ENCODE measurements around the gene TTC27.
"Not testable (repeated sequence)": the region's sequence is repeated elsewhere in the genome, so short reads cannot be mapped to it uniquely, and the experiment has no call there.

TTC27 gene

DNA sequence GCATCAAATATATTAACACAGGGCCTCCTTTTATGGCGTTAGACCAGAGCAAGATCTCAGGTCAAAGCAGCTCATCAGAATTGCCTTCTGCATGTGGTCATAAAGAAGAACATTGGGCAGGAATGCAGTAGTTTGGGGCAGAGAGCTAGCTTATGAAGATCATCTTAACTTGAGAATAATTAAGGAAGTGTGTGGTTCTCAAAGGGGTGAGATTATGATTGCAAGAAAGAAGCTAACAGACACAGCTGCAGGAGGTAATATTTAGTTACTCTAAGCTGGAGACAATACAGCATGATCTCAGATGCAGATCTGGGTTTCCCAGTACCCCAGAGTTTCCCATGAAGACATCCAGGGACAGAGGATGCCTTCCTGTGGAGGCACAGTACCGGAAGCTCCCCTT, 91.6 kb downstream of the TTC27 start:
- Histone ChIP-seq H3K27ac (ENCODE audit: low read depth, low read length) (no peak overlapping the region), H3K27me3 (ENCODE audit: insufficient read depth, low read length) (no peaks in the 10 kb centered on the region), H3K36me3 (ENCODE audit: insufficient read depth, low read length) (no peaks in the 10 kb centered on the region), H3K9me3 (ENCODE audit: insufficient read depth, low read depth, low read length) (no peaks in the 10 kb centered on the region), H3K4me3 (ENCODE audit: low read length) (no peak overlapping the region), H3K9ac (ENCODE audit: low read depth, low read length) (no peak overlapping the region), H3K4me1 (ENCODE audit: insufficient read depth, low read length) (no peaks in the 10 kb centered on the region)
- WGBS = 100% methylated on average over 2 of the region's 2 CpGs

DNA sequence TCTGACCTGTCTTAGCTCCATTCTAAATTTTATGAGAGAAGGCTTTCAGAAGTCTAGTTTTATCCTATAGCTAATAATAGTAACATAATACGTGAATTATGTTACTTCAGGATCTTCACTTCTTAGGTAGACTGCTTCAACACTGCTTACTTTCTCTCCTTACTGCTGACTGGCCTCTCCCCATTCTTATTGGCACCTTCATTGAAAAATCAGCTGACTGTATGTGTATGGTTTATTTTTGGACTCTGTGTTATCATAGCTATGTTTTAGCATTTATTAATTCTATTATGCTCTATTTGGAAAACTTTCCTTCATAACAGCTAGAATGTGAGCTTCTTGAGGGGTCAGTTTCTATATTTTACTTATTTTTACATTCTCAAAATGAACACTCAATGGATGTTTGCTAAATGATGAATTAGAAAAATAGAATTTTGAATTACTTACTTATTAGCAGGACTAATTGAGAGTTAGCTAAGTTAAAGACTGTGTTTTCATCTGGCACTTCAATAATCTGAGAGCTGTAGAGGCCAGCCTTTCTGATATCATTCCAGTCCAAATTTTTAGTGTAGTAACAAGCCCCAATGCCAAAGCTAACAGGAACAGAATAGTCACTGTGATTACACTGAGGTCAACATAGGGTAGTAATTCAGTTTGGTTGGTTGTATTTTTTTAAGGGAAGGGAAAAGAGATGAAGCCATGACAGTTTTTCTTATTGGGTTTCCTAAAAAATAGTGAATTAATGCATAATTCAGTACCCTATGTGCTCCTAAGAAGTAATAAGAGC, 92.3 kb downstream of the TTC27 start:
- 100% methylated on average over 1 of the region's 1 CpG for WGBS
- H3K27ac ChIP-seq (ENCODE audit: low read depth, low read length) = no peak overlapping the region
- H3K27me3 ChIP-seq (ENCODE audit: insufficient read depth, low read length) = no peaks in the 10 kb centered on the region
- H3K4me1 ChIP-seq (ENCODE audit: insufficient read depth, low read length) = no peaks in the 10 kb centered on the region
- H3K4me3 ChIP-seq (ENCODE audit: low read length) = no peak overlapping the region
- H3K9me3 ChIP-seq (ENCODE audit: insufficient read depth, low read depth, low read length) = no peaks in the 10 kb centered on the region
- no peak overlapping the region for H3K9ac ChIP-seq (ENCODE audit: low read depth, low read length)
- H3K36me3 ChIP-seq (ENCODE audit: insufficient read depth, low read length) = no peaks in the 10 kb centered on the region

GRCh38 chr2:32720771-32721170, 92.9 kb downstream of the TTC27 start:
- Histone ChIP-seq H3K27ac (ENCODE audit: low read depth, low read length) (no peak overlapping the region), H3K9ac (ENCODE audit: low read depth, low read length) (no peak overlapping the region), H3K4me3 (ENCODE audit: low read length) (no peak overlapping the region), H3K9me3 (ENCODE audit: insufficient read depth, low read depth, low read length) (no peaks in the 10 kb centered on the region), H3K27me3 (ENCODE audit: insufficient read depth, low read length) (no peaks in the 10 kb centered on the region), H3K4me1 (ENCODE audit: insufficient read depth, low read length) (no peaks in the 10 kb centered on the region), H3K36me3 (ENCODE audit: insufficient read depth, low read length) (peaks cover 3% of the 10 kb centered on the region; the same call in 1 of the 2 replicates)
- 97% methylated on average over 4 of the region's 4 CpGs for WGBS

DNA sequence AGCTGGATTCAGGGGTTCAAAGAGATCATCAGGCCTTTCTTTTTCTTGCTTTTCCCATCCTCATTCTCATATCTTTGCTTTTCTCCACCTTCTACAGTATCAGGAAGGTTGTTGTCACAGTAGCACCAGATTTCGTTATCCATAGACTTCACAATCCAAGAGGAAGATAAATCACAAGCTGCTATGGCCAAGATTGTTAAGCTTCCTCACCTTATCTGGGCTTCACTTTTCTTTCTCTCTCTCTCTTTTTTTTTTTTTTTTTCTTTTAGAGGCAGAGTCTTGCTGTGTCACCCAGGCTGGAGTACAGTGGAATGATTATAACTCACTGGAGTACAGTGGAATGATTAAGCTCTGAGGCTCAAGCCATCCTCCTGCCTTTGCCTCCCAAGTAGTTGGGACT, 93.5 kb downstream of the TTC27 start:
- Histone ChIP-seq H3K36me3 (ENCODE audit: insufficient read depth, low read length) (peaks cover 3% of the 10 kb centered on the region; the same call in 1 of the 2 replicates), H3K9me3 (ENCODE audit: insufficient read depth, low read depth, low read length) (no peaks in the 10 kb centered on the region), H3K4me3 (ENCODE audit: low read length) (no peak overlapping the region), H3K4me1 (ENCODE audit: insufficient read depth, low read length) (no peaks in the 10 kb centered on the region), H3K27me3 (ENCODE audit: insufficient read depth, low read length) (no peaks in the 10 kb centered on the region), H3K27ac (ENCODE audit: low read depth, low read length) (no peak overlapping the region), H3K9ac (ENCODE audit: low read depth, low read length) (no peak overlapping the region)
- WGBS = 90% methylated on average over 1 of the region's 1 CpG

DNA sequence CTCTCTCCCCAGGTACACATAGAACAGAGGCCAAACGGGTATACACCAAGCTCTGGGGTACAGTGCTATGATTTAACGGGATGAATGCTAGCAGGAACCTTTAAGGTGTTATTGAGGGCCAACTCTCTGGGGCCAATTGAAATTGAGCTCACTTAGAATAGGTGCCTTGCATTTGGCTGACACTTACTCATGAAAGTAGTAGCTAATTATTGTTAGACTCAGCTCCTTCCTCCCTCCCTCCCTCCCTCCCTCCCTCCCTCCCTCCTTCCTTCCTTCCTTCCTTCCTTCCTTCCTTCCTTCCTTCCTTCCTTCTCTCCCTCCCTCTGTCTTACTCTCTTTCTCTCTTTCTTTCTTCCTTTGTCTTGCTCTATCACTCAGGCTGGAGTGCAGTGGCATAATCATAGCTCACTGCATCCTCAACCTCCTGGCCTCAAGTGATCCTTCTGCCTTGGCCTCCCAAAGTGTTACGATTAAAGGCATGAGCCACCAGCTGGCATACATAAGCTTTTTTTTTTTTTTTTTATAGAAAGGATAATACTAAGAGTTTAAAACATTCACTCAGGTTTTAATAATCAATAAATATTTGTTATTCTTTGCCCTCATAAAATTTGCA, 95.7 kb downstream of the TTC27 start:
- Histone ChIP-seq H3K4me3 (ENCODE audit: low read length) (no peak overlapping the region), H3K36me3 (ENCODE audit: insufficient read depth, low read length) (peaks cover 3% of the 10 kb centered on the region; the same call in 1 of the 2 replicates), H3K27me3 (ENCODE audit: insufficient read depth, low read length) (no peaks in the 10 kb centered on the region), H3K9ac (ENCODE audit: low read depth, low read length) (no peak overlapping the region), H3K4me1 (ENCODE audit: insufficient read depth, low read length) (no peaks in the 10 kb centered on the region), H3K27ac (ENCODE audit: low read depth, low read length) (no peak overlapping the region), H3K9me3 (ENCODE audit: insufficient read depth, low read depth, low read length) (no peaks in the 10 kb centered on the region)
- 95% methylated on average over 3 of the region's 3 CpGs for WGBS

DNA sequence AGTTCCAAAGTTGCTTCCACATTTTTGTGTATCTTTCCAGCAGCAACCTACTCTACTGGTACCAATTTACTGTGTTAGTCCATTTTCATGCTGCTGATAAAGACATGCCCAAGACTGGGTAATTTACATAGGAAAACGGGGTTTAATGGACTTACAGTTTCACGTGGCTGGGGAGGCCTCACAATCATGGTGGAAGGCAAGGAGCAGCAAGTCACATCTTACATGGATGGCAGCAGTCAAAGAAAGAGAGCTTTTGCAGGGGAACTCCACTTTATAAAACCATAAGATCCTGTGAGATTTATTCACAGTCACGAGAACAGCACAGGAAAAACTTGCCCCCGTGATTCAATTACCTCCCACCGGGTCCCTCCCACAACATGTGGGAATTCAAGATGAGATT, 98.8 kb downstream of the TTC27 start:
- not testable (repeated sequence) for H3K9me3 ChIP-seq (ENCODE audit: insufficient read depth, low read depth, low read length); H3K27me3 ChIP-seq (ENCODE audit: insufficient read depth, low read length); H3K4me3 ChIP-seq (ENCODE audit: low read length); H3K36me3 ChIP-seq (ENCODE audit: insufficient read depth, low read length); H3K27ac ChIP-seq (ENCODE audit: low read depth, low read length); H3K9ac ChIP-seq (ENCODE audit: low read depth, low read length)
- peaks cover 13% of the 10 kb centered on the region for H3K4me1 ChIP-seq (ENCODE audit: insufficient read depth, low read length)
- WGBS = 93% methylated on average over 2 of the region's 5 CpGs

DNA sequence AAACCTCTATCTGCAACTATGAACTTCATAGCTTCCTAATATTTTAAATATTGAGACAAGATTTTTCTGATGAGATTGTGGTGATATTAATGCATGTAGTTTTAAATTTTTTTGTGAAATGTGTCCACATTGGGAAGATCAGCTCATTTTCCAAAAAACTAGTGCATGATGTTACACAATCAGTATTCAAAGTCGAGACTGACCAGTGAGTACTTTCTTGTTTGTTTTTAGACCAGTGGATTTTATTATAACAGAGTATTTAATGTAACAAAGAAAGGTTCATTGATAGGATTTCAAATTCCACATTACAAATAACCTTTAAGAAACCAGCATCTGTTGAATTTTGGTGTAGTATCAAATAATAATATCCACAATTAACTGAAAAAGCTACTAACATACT, 99.3 kb downstream of the TTC27 start:
- peaks cover 17% of the 10 kb centered on the region for H3K4me1 ChIP-seq (ENCODE audit: insufficient read depth, low read length)
- no peak overlapping the region for H3K9ac ChIP-seq (ENCODE audit: low read depth, low read length)
- H3K4me3 ChIP-seq (ENCODE audit: low read length) = no peak overlapping the region
- 100% methylated on average over 1 of the region's 1 CpG for WGBS
- H3K9me3 ChIP-seq (ENCODE audit: insufficient read depth, low read depth, low read length) = no peaks in the 10 kb centered on the region
- H3K27me3 ChIP-seq (ENCODE audit: insufficient read depth, low read length) = no peaks in the 10 kb centered on the region
- H3K27ac ChIP-seq (ENCODE audit: low read depth, low read length) = no peak overlapping the region
- peaks cover 3% of the 10 kb centered on the region; the same call in 1 of the 2 replicates for H3K36me3 ChIP-seq (ENCODE audit: insufficient read depth, low read length)

DNA sequence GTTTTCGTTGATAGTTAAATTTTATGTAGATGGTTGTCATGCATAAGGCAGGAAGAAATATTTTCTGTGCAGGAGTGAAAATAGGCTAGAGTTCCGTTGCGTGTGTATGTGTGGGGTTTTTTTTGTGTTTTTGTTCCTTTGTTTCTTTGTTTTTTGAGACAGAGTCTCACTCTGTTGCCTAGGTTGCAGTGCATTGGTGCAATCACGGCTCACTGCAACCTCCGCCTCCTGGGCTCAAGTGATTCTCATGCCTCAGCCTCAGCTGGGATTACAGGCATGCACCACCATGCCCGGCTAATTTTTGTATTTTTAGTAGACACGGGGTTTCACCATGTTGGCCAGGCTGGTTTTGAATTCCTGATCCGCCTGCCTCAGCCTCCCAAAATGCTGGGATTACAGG, 103.1 kb downstream of the TTC27 start:
- H3K27ac ChIP-seq (ENCODE audit: low read depth, low read length) = not testable (repeated sequence)
- WGBS = 95% methylated on average over 8 of the region's 8 CpGs

DNA sequence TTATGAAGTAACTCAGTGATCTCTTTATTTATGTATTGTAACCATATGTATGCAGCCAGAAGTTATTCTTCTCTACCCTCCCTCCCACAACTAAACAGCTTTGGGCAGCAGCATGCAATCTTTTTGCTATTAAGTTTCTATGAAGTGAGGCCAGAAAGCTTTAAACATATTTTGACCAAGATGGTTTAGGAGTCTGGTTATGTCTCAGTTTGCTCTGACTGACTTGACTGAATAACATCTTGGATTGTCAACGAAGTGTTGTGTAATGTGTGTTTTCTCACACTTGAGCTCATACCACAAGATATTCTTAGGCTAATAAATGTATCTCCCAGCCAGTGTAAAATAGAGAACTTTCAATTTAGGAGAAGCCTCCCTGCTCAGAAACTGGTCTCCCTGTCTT, 104.3 kb downstream of the TTC27 start:
- Histone ChIP-seq H3K4me1 (ENCODE audit: insufficient read depth, low read length) (peaks cover 17% of the 10 kb centered on the region), H3K27ac (ENCODE audit: low read depth, low read length) (no peak overlapping the region), H3K36me3 (ENCODE audit: insufficient read depth, low read length) (no peaks in the 10 kb centered on the region), H3K9me3 (ENCODE audit: insufficient read depth, low read depth, low read length) (no peaks in the 10 kb centered on the region), H3K27me3 (ENCODE audit: insufficient read depth, low read length) (no peaks in the 10 kb centered on the region), H3K9ac (ENCODE audit: low read depth, low read length) (no peak overlapping the region), H3K4me3 (ENCODE audit: low read length) (no peak overlapping the region)
- WGBS = no CpG with 5 or more reads among the region's 1 CpG

More for the DNA sequence above, 103.1 kb downstream of the TTC27 start:
- not testable (repeated sequence) for H3K27me3 ChIP-seq (ENCODE audit: insufficient read depth, low read length); H3K9me3 ChIP-seq (ENCODE audit: insufficient read depth, low read depth, low read length); H3K9ac ChIP-seq (ENCODE audit: low read depth, low read length); H3K36me3 ChIP-seq (ENCODE audit: insufficient read depth, low read length); H3K4me3 ChIP-seq (ENCODE audit: low read length)
- peaks cover 17% of the 10 kb centered on the region for H3K4me1 ChIP-seq (ENCODE audit: insufficient read depth, low read length)

DNA sequence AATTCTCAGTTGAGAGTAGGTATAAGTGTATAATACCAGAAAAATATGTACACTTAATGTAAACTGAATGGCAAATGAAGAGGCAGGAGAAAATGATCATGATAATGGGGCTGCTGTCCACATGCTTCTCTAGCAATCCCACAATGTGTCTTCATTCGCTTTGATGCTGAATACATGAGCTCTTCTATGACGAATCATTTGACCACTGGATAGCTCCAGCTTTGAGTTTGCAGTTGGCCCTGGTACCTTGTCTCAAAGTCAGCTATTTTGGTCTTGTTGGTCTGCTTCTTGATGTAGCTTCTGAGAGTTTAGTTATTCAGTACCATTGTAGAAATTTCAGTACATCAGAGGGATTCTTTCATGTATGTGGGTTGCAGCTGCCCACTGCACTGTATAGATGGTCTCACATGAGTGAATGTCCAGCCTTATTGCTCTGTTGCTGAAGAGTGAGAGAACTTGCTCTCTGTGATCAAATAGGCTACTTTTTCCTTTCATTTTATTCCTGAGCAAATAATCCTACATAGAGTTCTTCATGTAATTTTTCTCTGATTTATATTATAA, 105.1 kb downstream of the TTC27 start:
- H3K27me3 ChIP-seq (ENCODE audit: insufficient read depth, low read length) = no peaks in the 10 kb centered on the region
- 96% methylated on average over 2 of the region's 2 CpGs for WGBS
- H3K9me3 ChIP-seq (ENCODE audit: insufficient read depth, low read depth, low read length) = no peaks in the 10 kb centered on the region
- peaks cover 17% of the 10 kb centered on the region for H3K4me1 ChIP-seq (ENCODE audit: insufficient read depth, low read length)
- H3K9ac ChIP-seq (ENCODE audit: low read depth, low read length) = no peak overlapping the region
- H3K36me3 ChIP-seq (ENCODE audit: insufficient read depth, low read length) = peaks cover 3% of the 10 kb centered on the region; the same call in 1 of the 2 replicates
- no peak overlapping the region for H3K27ac ChIP-seq (ENCODE audit: low read depth, low read length)
- no peak overlapping the region for H3K4me3 ChIP-seq (ENCODE audit: low read length)

GRCh38 chr2:32735348-32735747, 107.5 kb downstream of the TTC27 start:
- Histone ChIP-seq H3K4me1 (ENCODE audit: insufficient read depth, low read length) (peaks cover 10% of the 10 kb centered on the region), H3K9ac (ENCODE audit: low read depth, low read length) (no peak overlapping the region), H3K27ac (ENCODE audit: low read depth, low read length) (no peak overlapping the region), H3K27me3 (ENCODE audit: insufficient read depth, low read length) (no peaks in the 10 kb centered on the region), H3K4me3 (ENCODE audit: low read length) (no peak overlapping the region), H3K36me3 (ENCODE audit: insufficient read depth, low read length) (peaks cover 5% of the 10 kb centered on the region; the same call in 1 of the 2 replicates), H3K9me3 (ENCODE audit: insufficient read depth, low read depth, low read length) (no peaks in the 10 kb centered on the region)
- 100% methylated on average over 1 of the region's 1 CpG for WGBS

All from HUES64 (cell line).